Spleen (tissue), 7 donors: ENCODE results near the gene WDR70.

Source experiments
- CTCF ChIP-seq, 11 experiments: fragments of 200-600 bp in 7 of 11; fragments of 450-650 bp in 4 of 11; sonication (generic) in 4 of 11; IDR thresholded peaks in 8 of 11; conservative IDR thresholded peaks in 3 of 11; 1 replicate in 7 of 11; 2 replicates in 4 of 11; pipeline versions ENCODE4 v1.4.0 to v1.8.0; 2016 to 2021; ENCODE audit warnings: antibody characterized with exemption in 11 of 11, inconsistent platforms in 4 of 11, mild to moderate bottlenecking in 1 of 11
- POLR2A ChIP-seq, 3 donors: fragments of 450-650 bp; IDR thresholded peaks; one replicate each; pipeline ENCODE4 v1.5.1; 2017; ENCODE audit warnings: antibody characterized with exemption in 3 of 3, mild to moderate bottlenecking in 1 of 3
- POLR2AphosphoS5 ChIP-seq, 3 donors: sonication (generic); formaldehyde crosslinking; IDR thresholded peaks; one replicate each; pipeline ENCODE4 v1.5.1; 2017; ENCODE audit warnings: antibody characterized with exemption in 3 of 3
- donor health status: DM: no; HTN: no; CAD: no; lungs with moderate emphysema.
- donor health status: DM: no; HTN: no; CAD: no.
- donor health status: DM: no; HTN: no; CAD: no.

- TF ChIP-seq CTCF (IDR thresholded peaks at IDR 0.05 in 8 of 11, conservative IDR thresholded peaks at IDR 0.05 in 3 of 11) (no peak), POLR2AphosphoS5 (IDR thresholded peaks at IDR 0.05) (no peak), POLR2A (IDR thresholded peaks at IDR 0.05) (no peak)
These were observed 186.0 kb downstream of the WDR70 start for GRCh38 chr5:37565062-37565670.
